Fibroblast of lung (primary cell): ENCODE data around the gene RANBP3. TPM values are rescaled to one million over a fixed set of nuclear protein-coding genes. Genes with fewer than 3 reads are reported as not detected.

Experiments
- DNase-seq, 2 donors: peaks; one replicate each; pipeline versions ENCODE4 v3.0.0 to v3.0.0-alpha.2; 2010; ENCODE audit warnings: low read depth in 2 of 2
- H2AFZ ChIP-seq: 2 replicates; pipeline ENCODE4 v1.5.1; 2012; ENCODE audit warnings: low read length, control low read depth, inconsistent platforms
- H3K27ac ChIP-seq: 2 replicates; pipeline ENCODE4 v1.5.1; 2011; ENCODE audit warnings: low read length, control low read depth; ENCODE audit not compliant: insufficient read depth
- H3K27me3 ChIP-seq: 2 replicates; pipeline ENCODE4 v1.5.1; 2011; ENCODE audit warnings: mild to moderate bottlenecking, low read length; ENCODE audit not compliant: control insufficient read depth, insufficient read depth
- H3K36me3 ChIP-seq: 2 replicates; pipeline ENCODE4 v1.5.1; 2011; ENCODE audit warnings: low read length; ENCODE audit not compliant: control insufficient read depth, insufficient read depth
- H3K4me1 ChIP-seq: 2 replicates; pipeline ENCODE4 v1.5.1; 2011; ENCODE audit warnings: low read length; ENCODE audit not compliant: control insufficient read depth, insufficient read depth; ENCODE audit errors: extremely low read depth
- H3K4me2 ChIP-seq: 2 replicates; pipeline ENCODE4 v1.5.1; 2011; ENCODE audit warnings: low read length, control low read depth; ENCODE audit not compliant: insufficient read depth; ENCODE audit errors: extremely low read depth
- H3K4me3 ChIP-seq, 4 experiments: fragments of 200-600 bp in 1 of 4; sonication (generic) in 1 of 4; replicated peaks in 1 of 4; 2 replicates each; pipeline ENCODE4 v1.5.1; 2011 to 2016; ENCODE audit warnings: low read length in 4 of 4, low read depth in 3 of 4, mild to moderate bottlenecking in 3 of 4, control low read depth in 2 of 4, inconsistent platforms in 1 of 4, mixed read lengths in 1 of 4; ENCODE audit not compliant: insufficient read depth in 1 of 4; ENCODE audit errors: control extremely low read depth in 1 of 4
- H3K79me2 ChIP-seq: 2 replicates; pipeline ENCODE4 v1.5.1; 2012; ENCODE audit warnings: mild to moderate bottlenecking, low read length, inconsistent platforms; ENCODE audit not compliant: control insufficient read depth, insufficient read depth
- H3K9ac ChIP-seq: 2 replicates; pipeline ENCODE4 v1.5.1; 2011; ENCODE audit warnings: mild to moderate bottlenecking, low read length, control low read depth; ENCODE audit not compliant: insufficient read depth
- H3K9me3 ChIP-seq: 2 replicates; pipeline ENCODE4 v1.5.1; 2012; ENCODE audit warnings: low read depth, low read length; ENCODE audit not compliant: control insufficient read depth, insufficient read depth
- H4K20me1 ChIP-seq: 2 replicates; pipeline ENCODE4 v1.5.1; 2011; ENCODE audit warnings: low read length; ENCODE audit not compliant: control insufficient read depth, insufficient read depth; ENCODE audit errors: extremely low read depth
- EZH2 ChIP-seq: IDR thresholded peaks from 2 replicates; pipeline ENCODE4 v1.5.1; 2012; ENCODE audit warnings: low read length, control low read depth, mild to moderate bottlenecking; ENCODE audit errors: missing control alignments
- polyA plus RNA-seq, 2 donors: library from polyadenylated mRNA; depleted of rRNA in 1 of 2; stranded (reverse) in 1 of 2; unstranded in 1 of 2; fragments of >200 nt; gene quantifications; 2 replicates each; pipeline ENCODE4 v1.2.1, GENCODE V29; 2011 to 2012; ENCODE audit warnings: missing spikeins in 1 of 2
- total RNA-seq: library from RNA; depleted of rRNA; stranded (reverse); fragments of >200 nt; gene quantifications from 2 replicates; pipeline ENCODE4 v1.2.1, GENCODE V29; 2014
- TF ChIP-seq, protein P1 (sequence below), 2 donors: IDR thresholded peaks in 1 of 2; conservative IDR thresholded peaks in 1 of 2; 1 replicate in 1 of 2; 2 replicates in 1 of 2; pipeline ENCODE4 v1.5.1; 2011 to 2012; ENCODE audit warnings: low read length in 2 of 2, control low read depth in 1 of 2, inconsistent platforms in 1 of 2, low read depth in 1 of 2, mild to moderate bottlenecking in 1 of 2

Gene RANBP3
- total and polyA plus RNA-seq, 2 donors (not counting 1 experiment from before 2014, with no cell fraction given), result 39.8 to 59.4 TPM

DNA sequence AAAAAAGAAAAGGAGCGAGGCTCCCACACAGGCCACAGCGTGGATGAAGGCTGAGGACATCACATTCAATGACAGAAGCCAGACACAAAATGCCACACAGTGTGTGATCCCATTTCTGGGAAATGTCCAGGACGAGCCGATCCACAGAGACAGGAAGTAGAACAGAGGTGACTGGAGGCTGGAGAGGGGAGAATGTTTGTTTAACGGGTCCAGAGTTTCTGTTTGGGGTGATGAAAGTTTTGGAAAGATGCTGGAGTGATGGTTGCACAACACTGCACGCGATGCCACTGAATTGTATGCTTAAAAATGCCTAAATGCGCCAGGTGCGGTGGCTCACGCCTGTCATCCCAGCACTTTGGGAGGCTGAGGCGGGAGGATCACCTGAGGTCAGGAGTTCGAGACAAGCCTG lies 107.0 kb downstream of the RANBP3 start:
- H3K4me2 ChIP-seq, result no peak overlapping the region

DNA sequence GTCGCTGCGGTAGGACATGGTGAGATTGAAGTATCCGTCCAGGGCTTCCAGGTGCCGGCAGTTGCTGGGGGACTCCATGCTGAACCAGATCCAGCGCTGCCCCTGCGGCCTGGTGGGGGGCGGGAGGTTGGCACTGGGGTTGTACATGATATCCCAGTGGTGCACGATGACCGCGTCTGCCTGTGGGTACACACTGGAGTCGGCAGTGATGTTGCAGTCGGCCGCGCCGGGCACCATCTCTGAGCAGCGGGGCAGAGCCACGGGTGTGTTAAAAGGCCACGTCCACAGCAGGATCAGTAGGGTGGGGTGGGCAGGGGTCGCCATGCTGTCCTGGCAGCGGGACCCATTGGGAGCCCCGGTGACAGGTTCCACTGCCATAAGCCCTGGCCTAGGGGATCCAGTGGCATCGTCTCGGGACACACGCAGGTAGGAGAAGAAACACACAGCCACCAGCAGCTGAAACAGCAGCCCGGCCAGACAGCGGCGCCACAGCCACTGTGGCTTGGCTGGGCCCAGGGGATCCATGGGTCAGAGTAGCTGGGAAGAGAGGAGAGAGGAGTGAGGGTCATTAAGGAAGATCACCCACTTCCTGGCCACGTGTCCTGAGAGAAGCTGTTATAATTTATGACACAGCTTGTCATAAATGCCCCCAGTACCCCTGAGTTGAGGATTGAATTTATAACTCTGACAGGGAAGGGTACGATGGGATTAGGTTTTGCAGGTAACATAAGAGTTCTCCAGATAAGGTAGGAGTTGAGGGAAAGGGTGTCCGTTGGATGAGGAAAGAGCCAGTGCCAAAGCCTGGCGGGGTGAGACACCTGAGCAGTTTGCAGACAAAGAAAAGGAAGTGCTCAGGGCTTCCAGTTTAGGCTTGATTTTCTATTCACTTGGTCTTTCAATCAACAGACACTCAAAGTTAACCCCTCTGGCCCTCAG lies 110.5 kb downstream of the RANBP3 start:
- Histone ChIP-seq H3K9ac (no peak overlapping the region), H2AFZ (no peak overlapping the region), H3K79me2 (no peaks in the 10 kb centered on the region), H3K4me1 (no peaks in the 10 kb centered on the region), H3K4me2 (no peak overlapping the region), H3K27me3 (no peaks in the 10 kb centered on the region), H3K4me3 (no peak overlapping the region), H3K27ac (no peak overlapping the region), H3K9me3 (no peaks in the 10 kb centered on the region), H3K36me3 (no peaks in the 10 kb centered on the region), H4K20me1 (no peaks in the 10 kb centered on the region)
- TF ChIP-seq, protein P1, sequence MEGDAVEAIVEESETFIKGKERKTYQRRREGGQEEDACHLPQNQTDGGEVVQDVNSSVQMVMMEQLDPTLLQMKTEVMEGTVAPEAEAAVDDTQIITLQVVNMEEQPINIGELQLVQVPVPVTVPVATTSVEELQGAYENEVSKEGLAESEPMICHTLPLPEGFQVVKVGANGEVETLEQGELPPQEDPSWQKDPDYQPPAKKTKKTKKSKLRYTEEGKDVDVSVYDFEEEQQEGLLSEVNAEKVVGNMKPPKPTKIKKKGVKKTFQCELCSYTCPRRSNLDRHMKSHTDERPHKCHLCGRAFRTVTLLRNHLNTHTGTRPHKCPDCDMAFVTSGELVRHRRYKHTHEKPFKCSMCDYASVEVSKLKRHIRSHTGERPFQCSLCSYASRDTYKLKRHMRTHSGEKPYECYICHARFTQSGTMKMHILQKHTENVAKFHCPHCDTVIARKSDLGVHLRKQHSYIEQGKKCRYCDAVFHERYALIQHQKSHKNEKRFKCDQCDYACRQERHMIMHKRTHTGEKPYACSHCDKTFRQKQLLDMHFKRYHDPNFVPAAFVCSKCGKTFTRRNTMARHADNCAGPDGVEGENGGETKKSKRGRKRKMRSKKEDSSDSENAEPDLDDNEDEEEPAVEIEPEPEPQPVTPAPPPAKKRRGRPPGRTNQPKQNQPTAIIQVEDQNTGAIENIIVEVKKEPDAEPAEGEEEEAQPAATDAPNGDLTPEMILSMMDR (conservative IDR thresholded peaks at IDR 0.05 in 1 of 2, IDR thresholded peaks at IDR 0.05 in 1 of 2; ENCODE audit: low read depth in 1 of 2, low read length in 2 of 2), result no peak
- TF ChIP-seq EZH2, result no peak
- DNase-seq, result no peak

More for the DNA sequence above, 107.0 kb downstream of the RANBP3 start:
- no peaks in the 10 kb centered on the region for H4K20me1 ChIP-seq
- DNase-seq, result peak in 1 of 2 donors; percentile 52
- no peaks in the 10 kb centered on the region for H3K27me3 ChIP-seq
- TF ChIP-seq, protein P1 (conservative IDR thresholded peaks at IDR 0.05 in 1 of 2, IDR thresholded peaks at IDR 0.05 in 1 of 2; ENCODE audit: low read depth in 1 of 2, low read length in 2 of 2), result no peak
- no peak for TF ChIP-seq EZH2
- no peak overlapping the region for H2AFZ ChIP-seq
- H3K4me1 ChIP-seq, result no peaks in the 10 kb centered on the region
- H3K4me3 ChIP-seq, result no peak overlapping the region
- no peaks in the 10 kb centered on the region for H3K9me3 ChIP-seq
- H3K79me2 ChIP-seq, result no peaks in the 10 kb centered on the region
- no peak overlapping the region for H3K27ac ChIP-seq
- no peak overlapping the region for H3K9ac ChIP-seq
- no peaks in the 10 kb centered on the region for H3K36me3 ChIP-seq

Other genes with a start within 250 kb of the RANBP3 start
- gene PRR22, start 193.4 kb downstream of the RANBP3 start, total RNA-seq, result 0.17 and 0.26 TPM in 2 replicates
- gene PRR22, start 193.4 kb downstream of the RANBP3 start, polyA plus RNA-seq, result 0.15 and 0.23 TPM in 2 replicates
- gene DUS3L, start 187.0 kb downstream of the RANBP3 start, total RNA-seq, result 18.7 and 20.5 TPM in 2 replicates
- 8.8 and 14.4 TPM in 2 replicates for gene DUS3L, start 187.0 kb downstream of the RANBP3 start, polyA plus RNA-seq
- 0.50 and 0.51 TPM in 2 replicates for gene NRTN, start 173.1 kb downstream of the RANBP3 start, total RNA-seq
- 0.07 and 0.11 TPM in 2 replicates for gene NRTN, start 173.1 kb downstream of the RANBP3 start, polyA plus RNA-seq
- not detected in 2 replicates for gene FUT6, start 138.4 kb downstream of the RANBP3 start, total RNA-seq
- not detected in 2 replicates for gene FUT6, start 138.4 kb downstream of the RANBP3 start, polyA plus RNA-seq
- gene FUT3, start 126.7 kb downstream of the RANBP3 start, total RNA-seq, result not detected in 2 replicates
- not detected in 2 replicates for gene FUT3, start 126.7 kb downstream of the RANBP3 start, polyA plus RNA-seq
- not detected in 2 replicates for gene FUT5, start 107.6 kb downstream of the RANBP3 start, total RNA-seq
- not detected in 2 replicates for gene FUT5, start 107.6 kb downstream of the RANBP3 start, polyA plus RNA-seq
- 212 and 271 TPM in 2 replicates for gene NDUFA11, start 74.3 kb downstream of the RANBP3 start, total RNA-seq
- 271 and 332 TPM in 2 replicates for gene NDUFA11, start 74.3 kb downstream of the RANBP3 start, polyA plus RNA-seq
- gene VMAC, start 73.3 kb downstream of the RANBP3 start, total RNA-seq, result 6.4 and 8.3 TPM in 2 replicates
- gene VMAC, start 73.3 kb downstream of the RANBP3 start, polyA plus RNA-seq, result 1.1 and 1.7 TPM in 2 replicates
- gene CAPS, start 63.9 kb downstream of the RANBP3 start, total RNA-seq, result 2.6 and 7.3 TPM in 2 replicates
- gene CAPS, start 63.9 kb downstream of the RANBP3 start, polyA plus RNA-seq, result 0.77 and 1.6 TPM in 2 replicates
- 5.9 and 9.6 TPM in 2 replicates for gene RFX2, start 132.4 kb upstream of the RANBP3 start, total RNA-seq
- gene RFX2, start 132.4 kb upstream of the RANBP3 start, polyA plus RNA-seq, result 2.5 and 4.4 TPM in 2 replicates
- not detected in 2 replicates for gene ACSBG2, start 157.5 kb upstream of the RANBP3 start, total RNA-seq
- gene ACSBG2, start 157.5 kb upstream of the RANBP3 start, polyA plus RNA-seq, result not detected in 2 replicates